ENCODE data around the gene SLC12A8. TPM values are rescaled to one million over a fixed set of nuclear protein-coding genes. Genes with fewer than 3 reads are reported as not detected.
A peak's percentile ranks its signal among the peaks of the same experiment; 100 is the strongest.

SLC12A8 gene
- total and polyA plus RNA-seq, 2 of the 13 experiments (the other 11 are each of a cell fraction or from before 2014, with no cell fraction given) = 0.44 to 0.71 TPM

DNA sequence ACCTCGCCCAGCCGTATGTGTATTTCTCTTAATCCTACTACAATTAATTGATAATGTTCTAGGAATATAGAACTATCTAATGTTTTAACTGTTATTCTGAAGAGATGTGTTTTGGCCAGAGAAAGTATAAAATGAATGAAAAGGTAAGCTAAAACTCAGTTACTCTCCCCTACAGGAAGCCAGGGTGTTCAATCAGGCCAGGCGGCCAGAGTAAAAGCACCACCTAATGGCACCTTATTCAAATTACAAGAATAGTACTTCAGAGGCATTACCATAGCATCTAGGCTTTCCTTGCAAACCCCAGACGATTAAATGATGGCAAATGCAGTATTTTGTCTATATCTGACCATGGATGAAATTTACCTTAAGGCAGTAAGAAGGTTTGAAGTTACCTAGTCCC, 10.4 kb downstream of the SLC12A8 start:
- in situ Hi-C loops (cut with HindIII; ENCODE audit: extremely low pct_ligation_motif_present, low pct_unique_long_range_greater_than_20kb) = no loop called here
- WGBS (ENCODE audit: low lambda C conversion rate) = 48% methylated on average over 4 of the region's 4 CpGs
- H3K4me3 ChIP-seq (replicated peaks in 1 of 3; ENCODE audit: insufficient read depth in 1 of 3, low read depth in 2 of 3, low read length in 3 of 3) = no peak overlapping the region
- intact Hi-C loops (cut with micrococcal nuclease; ENCODE audit: unreplicated experiment) = loop anchor here (5.0 kb wide), 1 partner anchor 275 kb away; no protein-coding TSS in a partner anchor
- no peaks in the 10 kb centered on the region for H3K9me3 ChIP-seq (ENCODE audit: low read length)
- no peak overlapping the region for H2AFZ ChIP-seq (ENCODE audit: low read length)
- no peak for FAIRE-seq
- H3K27ac ChIP-seq (ENCODE audit: extremely low read length, insufficient read depth, low read length) = no peak overlapping the region
- peak; percentile 84 for ATAC-seq
- H3K36me3 ChIP-seq (replicated peaks in 1 of 2; ENCODE audit: control insufficient read depth in 1 of 2, insufficient read depth in 2 of 2, low read length in 2 of 2) = no peaks in the 10 kb centered on the region
- TF ChIP-seq ISL2 (CRISPR knock-in tag; IDR thresholded peaks at IDR 0.05) (no peak), CSRNP2 (CRISPR knock-in tag; conservative IDR thresholded peaks at IDR 0.05; ENCODE audit: low read depth) (no peak), PRDM4 (CRISPR knock-in tag; IDR thresholded peaks at IDR 0.05; ENCODE audit: borderline replicate concordance) (no peak), PLRG1 (conservative IDR thresholded peaks at IDR 0.05) (no peak), STAG1 (CRISPR knock-in tag; IDR thresholded peaks at IDR 0.05) (peak; percentile 74), RAD21 (CRISPR knock-in tag; IDR thresholded peaks at IDR 0.05) (0 out of 2 replicates have a peak, but pooled peaks have one; percentile 10), ARHGAP35 (CRISPR knock-in tag; IDR thresholded peaks at IDR 0.05; ENCODE audit: borderline replicate concordance) (no peak)
- TF ChIP-seq, protein P1, sequence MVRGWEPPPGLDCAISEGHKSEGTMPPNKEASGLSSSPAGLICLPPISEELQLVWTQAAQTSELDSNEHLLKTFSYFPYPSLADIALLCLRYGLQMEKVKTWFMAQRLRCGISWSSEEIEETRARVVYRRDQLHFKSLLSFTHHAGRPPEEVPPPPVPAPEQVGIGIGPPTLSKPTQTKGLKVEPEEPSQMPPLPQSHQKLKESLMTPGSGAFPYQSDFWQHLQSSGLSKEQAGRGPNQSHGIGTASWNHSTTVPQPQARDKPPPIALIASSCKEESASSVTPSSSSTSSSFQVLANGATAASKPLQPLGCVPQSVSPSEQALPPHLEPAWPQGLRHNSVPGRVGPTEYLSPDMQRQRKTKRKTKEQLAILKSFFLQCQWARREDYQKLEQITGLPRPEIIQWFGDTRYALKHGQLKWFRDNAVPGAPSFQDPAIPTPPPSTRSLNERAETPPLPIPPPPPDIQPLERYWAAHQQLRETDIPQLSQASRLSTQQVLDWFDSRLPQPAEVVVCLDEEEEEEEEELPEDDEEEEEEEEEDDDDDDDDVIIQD (CRISPR knock-in tag; IDR thresholded peaks at IDR 0.05; ENCODE audit: low read depth) = no peak
- TF ChIP-seq, protein P2, sequence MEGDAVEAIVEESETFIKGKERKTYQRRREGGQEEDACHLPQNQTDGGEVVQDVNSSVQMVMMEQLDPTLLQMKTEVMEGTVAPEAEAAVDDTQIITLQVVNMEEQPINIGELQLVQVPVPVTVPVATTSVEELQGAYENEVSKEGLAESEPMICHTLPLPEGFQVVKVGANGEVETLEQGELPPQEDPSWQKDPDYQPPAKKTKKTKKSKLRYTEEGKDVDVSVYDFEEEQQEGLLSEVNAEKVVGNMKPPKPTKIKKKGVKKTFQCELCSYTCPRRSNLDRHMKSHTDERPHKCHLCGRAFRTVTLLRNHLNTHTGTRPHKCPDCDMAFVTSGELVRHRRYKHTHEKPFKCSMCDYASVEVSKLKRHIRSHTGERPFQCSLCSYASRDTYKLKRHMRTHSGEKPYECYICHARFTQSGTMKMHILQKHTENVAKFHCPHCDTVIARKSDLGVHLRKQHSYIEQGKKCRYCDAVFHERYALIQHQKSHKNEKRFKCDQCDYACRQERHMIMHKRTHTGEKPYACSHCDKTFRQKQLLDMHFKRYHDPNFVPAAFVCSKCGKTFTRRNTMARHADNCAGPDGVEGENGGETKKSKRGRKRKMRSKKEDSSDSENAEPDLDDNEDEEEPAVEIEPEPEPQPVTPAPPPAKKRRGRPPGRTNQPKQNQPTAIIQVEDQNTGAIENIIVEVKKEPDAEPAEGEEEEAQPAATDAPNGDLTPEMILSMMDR (CRISPR knock-in tag; IDR thresholded peaks at IDR 0.05) = peak; percentile 70
- H3K4me1 ChIP-seq (ENCODE audit: insufficient read depth, low read length) = peaks cover 22% of the 10 kb centered on the region
- H3K4me2 ChIP-seq (ENCODE audit: low read depth, low read length) = no peak overlapping the region
- no peaks in the 10 kb centered on the region for H3K27me3 ChIP-seq (ENCODE audit: control insufficient read depth in 1 of 2, insufficient read depth in 2 of 2, low read length in 2 of 2)
- H3K79me2 ChIP-seq (ENCODE audit: insufficient read depth, low read length) = no peaks in the 10 kb centered on the region
- DNase-seq (ENCODE audit: low spot score) = no peak
- BruUV-seq (replicated peaks) = no TSS peak
- POLR2A ChIA-PET = no interaction called here
- no peaks in the 10 kb centered on the region for H4K20me1 ChIP-seq (ENCODE audit: insufficient read depth, low read length)
- H3K9ac ChIP-seq (ENCODE audit: insufficient read depth, low read depth, low read length) = no peak overlapping the region
- CTCF ChIA-PET (ENCODE audit: low intra/inter-chr PET ratio, low total read pairs) = interaction anchor here (0.5 to 1.4 kb wide), 2 partner anchors 53 to 273 kb away, joined by 3 to 6 read pairs; no protein-coding TSS in a partner anchor

Measured in HepG2 (cell line).